ENCODE data around the gene TMED3. TPM values are rescaled to one million over a fixed set of nuclear protein-coding genes. Genes with fewer than 3 reads are reported as not detected.

TMED3 gene
- polyA plus RNA-seq, 1 experiment, result 212 TPM

DNA sequence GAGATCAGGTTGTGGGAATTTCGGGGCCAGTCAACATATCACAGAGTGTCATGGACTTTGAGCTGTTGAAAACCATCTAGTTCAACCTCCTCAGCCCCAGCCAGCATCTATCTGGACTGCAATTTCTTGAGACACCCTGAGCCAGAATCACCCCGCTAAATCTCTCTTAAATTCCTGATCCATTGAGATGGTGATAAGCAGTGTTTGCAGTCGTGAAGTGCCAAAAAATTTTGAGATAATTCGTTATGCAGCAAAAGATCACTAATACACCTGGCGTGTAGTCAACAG, 29.3 kb downstream of the TMED3 start:
- ChIA-PET CTCF (interaction anchor here (0.5 to 8.7 kb wide), 40 partner anchors 10 to 969 kb away, joined by 3 to 305 read pairs (median 5); partner anchors contain the start of gene TMED3), POLR2A (no interaction called here)

DNA sequence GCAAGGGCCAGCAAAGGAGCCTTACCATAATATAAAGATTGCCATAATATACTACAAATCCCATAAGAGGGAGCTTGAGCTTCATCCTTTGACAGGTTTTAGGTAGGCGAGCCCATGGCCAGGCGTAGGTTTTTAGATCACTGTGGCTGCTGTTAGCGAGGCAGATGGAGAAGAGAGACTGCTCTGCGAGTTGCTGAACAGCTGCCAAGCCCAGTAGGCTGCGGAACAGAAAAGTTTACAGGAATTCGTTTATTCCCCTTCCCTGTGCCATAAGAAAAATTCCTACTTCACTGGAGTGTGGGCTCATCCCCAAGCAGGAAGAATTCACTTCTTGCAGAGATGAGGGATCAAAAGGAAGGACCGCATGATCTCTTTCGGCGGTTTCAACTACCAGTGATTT, 30.5 kb downstream of the TMED3 start:
- ChIA-PET CTCF (interaction anchor here (0.6 to 8.7 kb wide), 6 partner anchors 11 to 513 kb away, joined by 3 to 305 read pairs (median 18); no protein-coding TSS in a partner anchor), POLR2A (no interaction called here)
- Histone ChIP-seq H3K27ac (ENCODE audit: low read depth, low read length) (peak overlapping the region; percentile 4), H3K4me3 (ENCODE audit: low read depth, low read length) (no peak overlapping the region), H3K9me3 (ENCODE audit: control insufficient read depth, insufficient read depth, low read length) (no peaks in the 10 kb centered on the region), H3K27me3 (ENCODE audit: control insufficient read depth, insufficient read depth, low read length) (no peaks in the 10 kb centered on the region)
- TF ChIP-seq, protein P1, sequence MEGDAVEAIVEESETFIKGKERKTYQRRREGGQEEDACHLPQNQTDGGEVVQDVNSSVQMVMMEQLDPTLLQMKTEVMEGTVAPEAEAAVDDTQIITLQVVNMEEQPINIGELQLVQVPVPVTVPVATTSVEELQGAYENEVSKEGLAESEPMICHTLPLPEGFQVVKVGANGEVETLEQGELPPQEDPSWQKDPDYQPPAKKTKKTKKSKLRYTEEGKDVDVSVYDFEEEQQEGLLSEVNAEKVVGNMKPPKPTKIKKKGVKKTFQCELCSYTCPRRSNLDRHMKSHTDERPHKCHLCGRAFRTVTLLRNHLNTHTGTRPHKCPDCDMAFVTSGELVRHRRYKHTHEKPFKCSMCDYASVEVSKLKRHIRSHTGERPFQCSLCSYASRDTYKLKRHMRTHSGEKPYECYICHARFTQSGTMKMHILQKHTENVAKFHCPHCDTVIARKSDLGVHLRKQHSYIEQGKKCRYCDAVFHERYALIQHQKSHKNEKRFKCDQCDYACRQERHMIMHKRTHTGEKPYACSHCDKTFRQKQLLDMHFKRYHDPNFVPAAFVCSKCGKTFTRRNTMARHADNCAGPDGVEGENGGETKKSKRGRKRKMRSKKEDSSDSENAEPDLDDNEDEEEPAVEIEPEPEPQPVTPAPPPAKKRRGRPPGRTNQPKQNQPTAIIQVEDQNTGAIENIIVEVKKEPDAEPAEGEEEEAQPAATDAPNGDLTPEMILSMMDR (IDR thresholded peaks at IDR 0.05; ENCODE audit: low read depth, low read length), result no peak
- no peak for DNase-seq (ENCODE audit: low read depth, low spot score)

More for the DNA sequence above, 29.3 kb downstream of the TMED3 start:
- H3K4me3 ChIP-seq (ENCODE audit: low read depth, low read length), result no peak overlapping the region
- H3K27me3 ChIP-seq (ENCODE audit: control insufficient read depth, insufficient read depth, low read length), result no peaks in the 10 kb centered on the region
- H3K27ac ChIP-seq (ENCODE audit: low read depth, low read length), result no peak overlapping the region
- TF ChIP-seq, protein P1 (IDR thresholded peaks at IDR 0.05; ENCODE audit: low read depth, low read length), result no peak
- DNase-seq (ENCODE audit: low read depth, low spot score), result no peak
- no peaks in the 10 kb centered on the region for H3K9me3 ChIP-seq (ENCODE audit: control insufficient read depth, insufficient read depth, low read length)

DNA sequence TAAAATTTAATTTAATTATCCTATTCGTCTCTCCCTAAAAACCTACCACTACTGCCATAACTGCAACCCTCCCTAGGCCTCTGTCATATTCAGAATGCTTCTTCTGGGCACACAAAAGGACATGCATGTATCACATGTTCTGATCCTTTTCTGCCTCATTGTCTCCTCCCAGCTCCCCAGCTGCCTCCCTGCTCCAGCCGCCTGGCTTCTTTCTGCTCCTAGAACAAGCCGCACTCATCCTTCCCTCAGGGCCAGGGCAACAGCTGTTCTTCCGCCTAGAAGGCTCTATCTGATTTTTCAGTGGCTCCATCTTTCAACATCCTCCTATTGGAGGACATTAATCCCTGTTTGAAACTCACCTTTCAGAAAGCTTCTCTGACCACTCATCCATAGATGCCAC, 38.6 kb downstream of the TMED3 start:
- ChIA-PET CTCF (interaction anchor here (1.0 to 1.3 kb wide), 2 partner anchors 10 to 31 kb away, joined by 4 read pairs; no protein-coding TSS in a partner anchor), POLR2A (no interaction called here)
- no peak for DNase-seq (ENCODE audit: low read depth, low spot score)
- no peak overlapping the region for H3K4me3 ChIP-seq (ENCODE audit: low read depth, low read length)
- TF ChIP-seq, protein P1 (IDR thresholded peaks at IDR 0.05; ENCODE audit: low read depth, low read length), result no peak
- H3K27ac ChIP-seq (ENCODE audit: low read depth, low read length), result no peak overlapping the region
- no peaks in the 10 kb centered on the region for H3K27me3 ChIP-seq (ENCODE audit: control insufficient read depth, insufficient read depth, low read length)
- no peaks in the 10 kb centered on the region for H3K9me3 ChIP-seq (ENCODE audit: control insufficient read depth, insufficient read depth, low read length)

DNA sequence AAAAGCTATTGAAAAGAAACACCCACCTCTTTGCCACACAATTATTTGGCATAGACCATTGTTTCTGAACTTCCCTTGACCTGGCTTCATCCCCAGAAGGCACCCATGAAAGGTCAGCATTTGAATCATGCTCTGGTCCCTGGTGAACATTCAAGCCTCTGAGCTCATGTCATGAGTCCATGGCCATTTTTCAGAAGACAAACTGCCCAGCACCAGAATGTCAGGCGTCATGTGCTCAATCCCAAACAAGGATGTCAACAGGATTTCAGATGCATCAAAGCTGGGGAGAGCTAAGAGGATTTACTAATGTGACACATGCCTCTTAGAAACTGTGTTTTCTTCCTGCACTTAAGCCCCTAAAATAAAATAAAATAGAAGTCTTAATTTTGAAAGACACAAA, 41.3 kb downstream of the TMED3 start:
- TF ChIP-seq, protein P1 (IDR thresholded peaks at IDR 0.05; ENCODE audit: low read depth, low read length), result no peak

DNA sequence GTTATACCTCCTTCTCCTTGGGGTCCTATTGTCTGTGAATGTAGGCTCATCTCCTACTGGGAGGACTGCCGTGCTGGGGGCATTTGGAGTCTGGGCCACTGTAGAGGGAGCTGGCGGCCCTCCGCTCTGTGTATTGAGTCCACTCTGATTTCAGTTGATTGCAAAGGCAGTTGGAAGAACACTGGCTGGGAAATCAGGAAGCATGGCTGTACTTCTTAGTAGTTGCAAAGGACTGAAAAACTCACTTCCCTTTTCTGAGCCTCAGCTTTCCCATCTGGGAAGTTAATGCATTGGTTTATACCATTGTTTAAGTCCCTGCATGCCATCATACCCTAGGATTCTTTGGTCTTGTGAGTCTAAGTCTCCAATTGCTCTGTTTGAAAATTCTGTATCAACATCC, 46.7 kb downstream of the TMED3 start:
- POLR2A ChIA-PET, result interaction anchor here (0.7 kb wide), 1 partner anchor 90 kb away, joined by 5 read pairs; no protein-coding TSS in a partner anchor

More for the DNA sequence above, 41.3 kb downstream of the TMED3 start:
- Histone ChIP-seq H3K9me3 (ENCODE audit: control insufficient read depth, insufficient read depth, low read length) (no peaks in the 10 kb centered on the region), H3K4me3 (ENCODE audit: low read depth, low read length) (no peak overlapping the region), H3K27ac (ENCODE audit: low read depth, low read length) (no peak overlapping the region), H3K27me3 (ENCODE audit: control insufficient read depth, insufficient read depth, low read length) (no peaks in the 10 kb centered on the region)
- CTCF ChIA-PET, result interaction anchor here (0.6 to 1.0 kb wide), 4 partner anchors 10 to 498 kb away, joined by 3 to 7 read pairs (median 4); no protein-coding TSS in a partner anchor
- POLR2A ChIA-PET, result no interaction called here
- DNase-seq (ENCODE audit: low read depth, low spot score), result no peak

More for the DNA sequence above, 46.7 kb downstream of the TMED3 start:
- no peak overlapping the region for H3K27ac ChIP-seq (ENCODE audit: low read depth, low read length)
- H3K9me3 ChIP-seq (ENCODE audit: control insufficient read depth, insufficient read depth, low read length), result no peaks in the 10 kb centered on the region
- H3K27me3 ChIP-seq (ENCODE audit: control insufficient read depth, insufficient read depth, low read length), result no peaks in the 10 kb centered on the region
- DNase-seq (ENCODE audit: low read depth, low spot score), result no peak
- H3K4me3 ChIP-seq (ENCODE audit: low read depth, low read length), result no peak overlapping the region
- TF ChIP-seq, protein P1 (IDR thresholded peaks at IDR 0.05; ENCODE audit: low read depth, low read length), result no peak
- CTCF ChIA-PET, result interaction anchor here (0.7 kb wide), 2 partner anchors 16 to 285 kb away, joined by 4 to 12 read pairs; no protein-coding TSS in a partner anchor
